SK-N-SH (cell line): ENCODE measurements around the gene CDHR3. TPM values are rescaled to one million over a fixed set of nuclear protein-coding genes. Genes with fewer than 3 reads are reported as not detected.

ENCODE experiments used
- CTCF ChIA-PET: fragments of 300-600, 350-600 bp; formaldehyde crosslinking; extraction: SDS; loops from one replicate; lab custom pipeline; 2021; lab: Yijun Ruan, JAX
- POLR2A ChIA-PET: fragments of 350-600 bp; sonication (Branson Sonifier 250); formaldehyde crosslinking; extraction: SDS; loops from one replicate; lab custom pipeline; 2020; ENCODE audit warnings: antibody characterized with exemption, inconsistent platforms; lab: Yijun Ruan, JAX
- DNase-seq: peaks from one replicate; pipeline ENCODE4 v3.0.0; 2012
- H2AFZ ChIP-seq: fragments of 200-600 bp; sonication (generic); 2 replicates; pipeline ENCODE4 v1.8.1; 2016; ENCODE audit warnings: antibody characterized with exemption, mild to moderate bottlenecking, low read depth
- H3F3A ChIP-seq: fragments of 200-600 bp; sonication (generic); replicated peaks from 2 replicates; pipeline ENCODE3; 2016; ENCODE audit warnings: antibody characterized with exemption, mild to moderate bottlenecking; ENCODE audit not compliant: insufficient read depth
- H3K27ac ChIP-seq, 2 experiments: fragments of 200-500 bp in 1 of 2; fragments of 200-600 bp in 1 of 2; sonication (Bioruptor generic) in 1 of 2; sonication (generic), shearing (Covaris generic) in 1 of 2; 2 replicates each; pipeline versions ENCODE4 v1.5.1 to v1.6.1; 2014 to 2016; ENCODE audit warnings: low read depth in 2 of 2, inconsistent platforms in 1 of 2, low read length in 1 of 2, mild to moderate bottlenecking in 1 of 2, mixed read lengths in 1 of 2
- H3K27me3 ChIP-seq: fragments of 200-600 bp; sonication (generic), shearing (Covaris generic); 2 replicates; pipeline ENCODE4 v1.6.1; 2016; ENCODE audit warnings: mixed run types; ENCODE audit not compliant: insufficient read depth
- H3K36me3 ChIP-seq, 2 experiments: fragments of 200-500 bp in 1 of 2; fragments of 200-600 bp in 1 of 2; sonication (Bioruptor generic) in 1 of 2; sonication (generic) in 1 of 2; replicated peaks in 1 of 2; 2 replicates each; pipeline versions ENCODE3 to v1.5.1; 2014 to 2016; ENCODE audit warnings: low read length in 1 of 2, mild to moderate bottlenecking in 1 of 2; ENCODE audit not compliant: insufficient read depth in 2 of 2, control insufficient read depth in 1 of 2
- H3K4me1 ChIP-seq, 2 experiments: fragments of 200-500 bp in 1 of 2; fragments of 200-600 bp in 1 of 2; sonication (Bioruptor generic) in 1 of 2; sonication (generic), shearing (Covaris generic) in 1 of 2; 2 replicates each; pipeline versions ENCODE4 v1.5.1 to v1.6.1; 2014 to 2016; ENCODE audit warnings: low read depth in 1 of 2, low read length in 1 of 2, mixed run types in 1 of 2; ENCODE audit not compliant: insufficient read depth in 2 of 2, control insufficient read depth in 1 of 2
- H3K4me2 ChIP-seq: fragments of 200-600 bp; sonication (generic), shearing (Covaris generic); 2 replicates; pipeline ENCODE4 v1.6.1; 2017; ENCODE audit warnings: mixed run types
- H3K4me3 ChIP-seq, 2 experiments: fragments of 200-500 bp in 1 of 2; fragments of 200-600 bp in 1 of 2; sonication (Bioruptor generic) in 1 of 2; sonication (generic), shearing (Covaris generic) in 1 of 2; 2 replicates each; pipeline versions ENCODE4 v1.5.1 to v1.8.1; 2014 to 2016; ENCODE audit warnings: low read depth in 2 of 2, inconsistent platforms in 1 of 2, low read length in 1 of 2, mild to moderate bottlenecking in 1 of 2, mixed read lengths in 1 of 2, moderate library complexity in 1 of 2
- H3K79me2 ChIP-seq: fragments of 200-600 bp; sonication (generic); 2 replicates; pipeline ENCODE4 v1.8.1; 2017; ENCODE audit warnings: mild to moderate bottlenecking; ENCODE audit not compliant: insufficient read depth
- H3K9ac ChIP-seq: fragments of 200-600 bp; sonication (generic); 2 replicates; pipeline ENCODE4 v1.6.1; 2017; ENCODE audit warnings: mixed run types
- H3K9me2 ChIP-seq: fragments of 200-600 bp; sonication (generic); 2 replicates; pipeline ENCODE4 v1.6.1; 2017; ENCODE audit warnings: mixed run types
- H3K9me3 ChIP-seq: fragments of 200-600 bp; sonication (generic); 2 replicates; pipeline ENCODE4 v1.6.1; 2017; ENCODE audit warnings: mixed run types, mild to moderate bottlenecking, moderate library complexity
- H4K20me1 ChIP-seq: fragments of 200-600 bp; sonication (generic); 2 replicates; pipeline ENCODE4 v1.6.1; 2017; ENCODE audit warnings: mild to moderate bottlenecking, mixed run types; ENCODE audit not compliant: insufficient read depth
- CTCF ChIP-seq: fragments of 200-600 bp; sonication (generic); IDR thresholded peaks from 2 replicates; pipeline ENCODE4 v1.6.1; 2017; ENCODE audit warnings: antibody characterized with exemption, mild to moderate bottlenecking, moderate library complexity
- EP300 ChIP-seq, 2 experiments: IDR thresholded peaks; 2 replicates each; pipeline versions ENCODE4 v1.4.0 to v1.6.1; 2012; ENCODE audit warnings: borderline replicate concordance in 1 of 2, low read depth in 1 of 2, low read length in 1 of 2
- NFIC ChIP-seq: IDR thresholded peaks from 2 replicates; pipeline ENCODE4 v1.4.0; 2012; ENCODE audit warnings: borderline replicate concordance
- RXRA ChIP-seq: IDR thresholded peaks from 2 replicates; pipeline ENCODE4 v1.4.0; 2012; ENCODE audit warnings: low read depth, mild to moderate bottlenecking, borderline replicate concordance
- TAF1 ChIP-seq: IDR thresholded peaks from 2 replicates; pipeline ENCODE4 v1.6.1; 2012; ENCODE audit warnings: low read depth, mild to moderate bottlenecking, low read length, moderate library complexity, borderline replicate concordance
- ZBTB33 ChIP-seq: IDR thresholded peaks from 2 replicates; pipeline ENCODE4 v1.4.0; 2012; ENCODE audit warnings: low read depth, borderline replicate concordance
- WGBS: methylation state at CpG from one replicate; pipeline ENCODE4 v1.1.6; 2017; ENCODE audit warnings: low lambda C conversion rate; 5-methylcytosine and 5-hydroxymethylcytosine counted together
- polyA plus RNA-seq, 3 experiments: library from polyadenylated mRNA; depleted of rRNA; stranded (reverse); fragments of >200 nt; gene quantifications; 2 replicates each; pipeline ENCODE4 v1.2.3, GENCODE V29; 2012
- TF ChIP-seq, protein P1 (sequence below): IDR thresholded peaks from 2 replicates; pipeline ENCODE4 v1.6.1; 2012; ENCODE audit warnings: mild to moderate bottlenecking, low read depth, low read length, moderate library complexity
- TF ChIP-seq, protein P2 (sequence below): IDR thresholded peaks from 2 replicates; pipeline ENCODE4 v1.4.0; 2012; ENCODE audit warnings: low read depth

CDHR3 gene
- polyA plus RNA-seq, 1 of the 3 experiments (the other 2 are of a cell fraction): 7.5 TPM

DNA sequence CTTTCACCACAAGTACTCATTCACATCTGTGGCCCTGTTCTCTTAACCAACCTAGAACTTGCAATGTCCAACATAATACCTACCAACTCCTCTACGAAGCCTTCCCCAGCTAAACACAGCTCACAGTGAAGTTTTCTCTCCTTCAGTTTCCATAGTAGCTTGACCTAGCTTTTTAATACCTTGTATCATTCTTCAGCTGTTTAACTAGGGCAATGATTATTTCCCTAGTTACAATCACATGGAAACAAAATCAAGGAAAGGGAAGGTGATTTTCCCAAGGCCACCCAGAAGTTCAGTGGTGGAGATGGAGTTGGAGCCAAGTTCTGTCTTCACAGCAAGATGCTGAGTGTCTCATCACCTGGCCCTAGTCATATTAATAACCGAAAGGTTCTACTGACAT, 16.3 kb downstream of the CDHR3 start (continued):
- no peak for TF ChIP-seq ZBTB33
- TF ChIP-seq CTCF: no peak
- TF ChIP-seq RXRA: no peak
- TF ChIP-seq, protein P1, sequence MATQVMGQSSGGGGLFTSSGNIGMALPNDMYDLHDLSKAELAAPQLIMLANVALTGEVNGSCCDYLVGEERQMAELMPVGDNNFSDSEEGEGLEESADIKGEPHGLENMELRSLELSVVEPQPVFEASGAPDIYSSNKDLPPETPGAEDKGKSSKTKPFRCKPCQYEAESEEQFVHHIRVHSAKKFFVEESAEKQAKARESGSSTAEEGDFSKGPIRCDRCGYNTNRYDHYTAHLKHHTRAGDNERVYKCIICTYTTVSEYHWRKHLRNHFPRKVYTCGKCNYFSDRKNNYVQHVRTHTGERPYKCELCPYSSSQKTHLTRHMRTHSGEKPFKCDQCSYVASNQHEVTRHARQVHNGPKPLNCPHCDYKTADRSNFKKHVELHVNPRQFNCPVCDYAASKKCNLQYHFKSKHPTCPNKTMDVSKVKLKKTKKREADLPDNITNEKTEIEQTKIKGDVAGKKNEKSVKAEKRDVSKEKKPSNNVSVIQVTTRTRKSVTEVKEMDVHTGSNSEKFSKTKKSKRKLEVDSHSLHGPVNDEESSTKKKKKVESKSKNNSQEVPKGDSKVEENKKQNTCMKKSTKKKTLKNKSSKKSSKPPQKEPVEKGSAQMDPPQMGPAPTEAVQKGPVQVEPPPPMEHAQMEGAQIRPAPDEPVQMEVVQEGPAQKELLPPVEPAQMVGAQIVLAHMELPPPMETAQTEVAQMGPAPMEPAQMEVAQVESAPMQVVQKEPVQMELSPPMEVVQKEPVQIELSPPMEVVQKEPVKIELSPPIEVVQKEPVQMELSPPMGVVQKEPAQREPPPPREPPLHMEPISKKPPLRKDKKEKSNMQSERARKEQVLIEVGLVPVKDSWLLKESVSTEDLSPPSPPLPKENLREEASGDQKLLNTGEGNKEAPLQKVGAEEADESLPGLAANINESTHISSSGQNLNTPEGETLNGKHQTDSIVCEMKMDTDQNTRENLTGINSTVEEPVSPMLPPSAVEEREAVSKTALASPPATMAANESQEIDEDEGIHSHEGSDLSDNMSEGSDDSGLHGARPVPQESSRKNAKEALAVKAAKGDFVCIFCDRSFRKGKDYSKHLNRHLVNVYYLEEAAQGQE: no peak

GRCh38 chr7:105980645-105981396, 17.8 kb downstream of the CDHR3 start:
- no peaks in the 10 kb centered on the region for H3F3A ChIP-seq
- WGBS: 72% methylated on average over 3 of the region's 3 CpGs
- TF ChIP-seq TAF1: no peak
- TF ChIP-seq EP300 (IDR thresholded peaks at IDR 0.05; ENCODE audit: borderline replicate concordance in 1 of 2, low read depth in 1 of 2, low read length in 1 of 2): no peak
- TF ChIP-seq CTCF: no peak
- TF ChIP-seq, protein P1: no peak
- TF ChIP-seq NFIC: no peak
- TF ChIP-seq, protein P2, sequence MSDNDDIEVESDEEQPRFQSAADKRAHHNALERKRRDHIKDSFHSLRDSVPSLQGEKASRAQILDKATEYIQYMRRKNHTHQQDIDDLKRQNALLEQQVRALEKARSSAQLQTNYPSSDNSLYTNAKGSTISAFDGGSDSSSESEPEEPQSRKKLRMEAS: no peak
- TF ChIP-seq ZBTB33: no peak

More at GRCh38 chr7:105980645-105981396, 17.8 kb downstream of the CDHR3 start:
- Histone ChIP-seq H3K27ac (no peak overlapping the region), H3K4me3 (no peak overlapping the region), H3K9ac (no peak overlapping the region), H3K36me3 (no peaks in the 10 kb centered on the region), H3K9me2 (no peaks in the 10 kb centered on the region), H4K20me1 (no peaks in the 10 kb centered on the region), H3K4me2 (no peak overlapping the region), H3K9me3 (no peaks in the 10 kb centered on the region), H3K4me1 (no peaks in the 10 kb centered on the region; a peak in 1 of 4 replicates), H3K27me3 (no peaks in the 10 kb centered on the region), H3K79me2 (no peaks in the 10 kb centered on the region), H2AFZ (no peak overlapping the region)
- ChIA-PET CTCF (interaction anchor here (0.6 to 2.3 kb wide), 5 partner anchors 10 to 46 kb away, joined by 3 to 9 read pairs (median 5); no protein-coding TSS in a partner anchor), POLR2A (no interaction called here)
- DNase-seq: no peak
